AML-193 (cell line): Measurements from ENCODE around the gene SPNS2.

Experiments used
- DNase-seq, 2 experiments: peaks; one replicate each; lab custom pipeline; 2025; lab: John Stamatoyannopoulos, UW

SPNS2 gene

DNA sequence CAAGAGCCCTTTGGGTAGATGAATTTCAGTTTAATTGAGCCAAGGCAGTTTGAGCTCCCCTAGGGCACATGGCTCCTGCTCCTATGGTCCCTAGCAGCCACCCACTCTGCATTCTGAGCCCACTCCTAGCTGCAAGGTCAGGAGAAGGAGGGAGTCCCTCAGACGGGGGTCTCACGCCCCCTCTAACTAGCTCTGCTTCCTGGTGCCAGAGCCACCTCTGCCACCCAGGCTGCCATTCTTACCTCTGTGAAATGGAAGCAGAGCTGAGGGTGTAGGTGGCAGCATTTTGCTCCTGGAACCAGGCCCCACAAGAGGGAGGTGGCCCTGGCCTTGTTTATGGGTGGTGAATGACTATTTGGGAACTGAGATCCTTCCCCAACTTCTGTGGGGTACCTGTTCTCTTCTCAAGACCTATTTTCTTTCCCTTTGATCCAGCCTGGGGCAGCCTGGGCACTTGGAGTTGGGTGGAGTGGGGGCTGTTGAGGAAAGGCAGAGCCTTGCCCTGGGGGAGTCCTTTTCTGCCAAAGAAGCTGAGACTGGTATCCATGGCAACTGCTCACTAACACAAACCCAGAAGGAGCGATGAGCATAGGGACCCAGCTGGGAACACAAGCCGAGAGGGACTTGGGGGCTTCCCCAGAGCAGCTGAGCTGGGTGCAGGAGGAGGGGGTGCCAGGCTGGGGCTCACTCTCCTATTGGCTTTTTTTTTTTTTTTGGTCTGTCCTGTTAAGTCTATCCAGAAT is 4.8 kb downstream of the SPNS2 start:
- no peak for DNase-seq

DNA sequence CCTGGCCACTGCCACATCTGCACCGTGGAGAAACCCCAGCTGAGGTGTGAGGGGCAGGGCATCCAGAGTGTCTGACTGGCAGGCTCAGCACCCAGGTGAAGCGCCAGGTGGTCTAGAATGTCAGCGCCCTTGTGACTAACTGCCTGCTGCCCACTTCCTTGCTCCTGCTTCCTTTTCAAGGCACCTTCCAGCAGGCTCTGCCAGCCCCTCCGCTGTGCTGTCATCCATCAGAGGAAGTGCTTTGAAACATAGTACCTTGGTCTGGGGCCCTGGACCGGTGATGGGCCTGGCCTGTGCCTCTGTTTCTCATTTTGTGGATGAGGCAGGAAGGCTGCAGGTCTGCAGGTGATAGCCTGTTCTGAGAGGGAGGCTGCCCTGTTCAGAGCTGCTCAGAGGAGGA is 5.5 kb downstream of the SPNS2 start:
- DNase-seq, result no peak

DNA sequence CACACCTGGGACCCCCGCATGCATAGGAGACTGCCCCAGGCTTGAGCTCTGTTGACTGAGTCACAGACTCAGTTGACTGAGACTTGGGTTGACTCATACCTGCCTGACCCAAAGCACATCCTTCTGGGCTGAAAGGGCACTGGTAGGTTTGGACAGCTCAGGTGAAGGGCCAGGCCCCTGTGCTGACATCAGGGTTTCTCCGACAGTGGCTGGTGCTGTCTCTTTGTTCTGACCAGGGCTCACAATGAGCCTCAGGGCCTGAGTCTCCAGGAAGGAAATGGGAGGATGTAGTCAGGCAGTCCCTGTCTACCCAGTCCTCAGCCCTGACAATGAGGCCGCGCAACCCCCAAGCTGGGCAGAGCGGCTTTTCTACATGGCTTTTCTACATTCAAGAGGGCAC is 6.5 kb downstream of the SPNS2 start:
- DNase-seq, result no peak

DNA sequence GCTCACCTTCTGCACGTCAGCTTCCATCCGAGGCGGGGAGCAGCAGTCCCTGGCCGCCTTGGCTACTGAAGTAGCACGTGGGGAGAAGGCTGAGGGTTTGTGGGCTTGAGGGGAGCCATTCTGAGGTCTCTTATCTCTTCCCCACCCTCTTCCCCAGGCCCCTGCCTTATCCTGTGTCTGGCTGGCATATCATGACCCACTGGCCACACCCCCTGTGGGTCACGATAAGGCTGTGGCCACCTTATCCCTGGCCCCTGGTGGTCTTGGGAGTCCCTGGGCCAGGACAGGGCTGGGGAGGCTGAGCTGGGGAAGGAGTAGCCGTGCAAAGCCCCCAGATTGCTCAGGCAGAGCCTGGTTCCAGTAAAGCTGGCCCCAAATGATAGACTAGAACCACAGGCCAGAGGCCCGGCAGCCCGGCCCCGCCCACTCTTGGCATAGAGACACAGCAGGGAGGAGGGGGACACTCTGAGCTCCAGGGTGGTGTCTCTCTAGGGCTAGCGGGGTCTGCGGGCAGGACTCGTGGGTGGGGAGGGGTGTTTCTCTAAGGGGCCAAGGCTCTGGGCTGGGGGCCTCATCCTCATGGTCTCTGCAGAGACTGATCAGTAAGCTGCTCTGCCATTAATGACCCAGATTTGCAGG is 7.6 kb downstream of the SPNS2 start:
- no peak for DNase-seq

DNA sequence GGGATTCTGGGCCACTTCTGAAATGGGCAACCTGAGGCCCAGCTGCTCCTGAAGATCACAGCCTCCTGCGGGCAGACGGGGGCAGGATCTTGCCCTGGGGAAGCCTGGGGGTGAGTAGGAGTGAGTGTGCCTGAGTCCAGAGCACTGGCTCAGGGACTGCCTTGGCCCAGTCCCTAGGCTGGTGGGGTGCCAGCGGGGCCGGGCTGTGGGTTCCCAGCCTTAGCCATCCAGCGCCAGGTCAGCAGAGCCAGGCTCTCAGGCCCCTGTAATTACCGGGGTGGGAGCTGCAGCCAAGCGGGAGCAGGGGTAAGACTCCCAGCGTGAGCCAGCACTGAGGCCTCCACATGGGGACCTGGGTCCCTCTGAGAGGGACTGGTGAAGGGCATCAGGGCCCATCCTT is 8.2 kb downstream of the SPNS2 start:
- no peak for DNase-seq

DNA sequence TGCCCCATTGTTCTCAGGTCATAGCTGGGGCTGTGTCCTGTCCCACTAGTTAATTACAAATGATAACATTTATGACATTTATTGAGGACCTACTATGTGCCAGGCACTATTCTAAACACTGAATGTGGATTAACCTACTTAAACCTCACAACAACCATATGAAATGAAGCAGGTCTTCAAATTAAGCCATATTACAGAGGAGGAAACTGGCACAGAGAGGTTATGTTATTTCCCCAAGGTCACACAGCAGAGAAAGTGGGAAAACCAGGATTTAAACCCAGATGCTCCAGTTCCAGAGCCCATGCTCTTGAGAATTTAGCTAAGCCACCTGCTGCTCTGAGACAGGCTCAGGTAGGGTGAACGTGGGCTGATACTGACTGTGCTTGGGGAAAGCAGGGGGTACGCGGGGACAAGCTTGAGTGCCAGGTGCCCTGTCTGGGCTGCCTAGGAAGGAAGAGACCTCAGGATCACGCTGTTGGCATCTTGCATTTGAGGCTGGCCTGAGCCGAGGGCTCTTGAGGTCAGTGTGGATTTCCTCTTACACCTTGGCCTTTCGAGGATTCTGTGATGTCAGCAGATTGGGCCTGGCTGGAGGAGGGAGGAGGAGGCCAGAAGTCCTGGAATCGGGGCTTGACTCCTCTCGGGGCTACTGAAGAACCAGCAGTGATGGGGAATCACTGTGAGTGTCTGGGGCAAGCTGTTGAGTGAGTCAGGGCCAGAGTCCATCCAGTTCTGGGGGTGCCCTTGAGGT is 8.9 kb downstream of the SPNS2 start:
- no peak for DNase-seq

DNA sequence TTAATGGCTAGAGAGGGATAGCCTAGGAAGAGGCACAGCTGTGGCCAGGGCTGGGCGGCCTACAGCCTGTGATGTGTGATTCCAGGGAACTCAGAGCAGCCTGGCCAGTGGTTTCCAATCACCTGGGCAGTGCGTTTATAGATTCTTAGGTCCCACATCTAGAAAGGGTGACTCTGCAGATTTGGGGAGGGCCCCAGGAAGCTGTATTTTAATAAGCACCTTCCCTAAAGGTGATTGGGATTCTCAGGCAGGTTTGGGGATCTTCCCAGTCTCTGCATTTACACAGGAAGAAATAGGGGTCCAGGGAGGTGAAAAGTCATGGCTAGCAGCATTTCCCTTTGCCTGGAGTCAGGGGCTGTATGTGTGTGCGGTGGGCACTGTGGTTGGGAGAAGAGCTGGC is 9.5 kb downstream of the SPNS2 start:
- DNase-seq, result no peak

DNA sequence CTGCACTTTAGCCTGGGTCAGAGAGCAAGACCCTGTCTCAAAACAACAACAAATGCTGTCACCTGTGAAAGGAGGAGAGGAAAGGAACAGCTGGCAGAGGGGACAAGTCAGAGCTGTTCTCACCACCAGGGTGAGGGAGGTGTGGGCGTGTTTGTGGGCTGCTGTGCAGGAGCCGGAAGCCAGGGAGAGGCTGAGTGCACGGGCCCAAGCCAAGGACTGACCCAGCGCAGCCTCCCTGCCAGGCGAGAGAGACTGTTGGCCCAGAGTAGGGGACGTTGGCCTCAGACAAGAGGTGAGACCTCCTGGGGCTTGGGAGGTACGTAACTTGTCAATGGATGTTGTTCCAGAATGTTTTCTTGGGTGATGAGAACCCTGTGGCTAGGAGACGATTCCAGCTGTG is 10.7 kb downstream of the SPNS2 start:
- no peak for DNase-seq

DNA sequence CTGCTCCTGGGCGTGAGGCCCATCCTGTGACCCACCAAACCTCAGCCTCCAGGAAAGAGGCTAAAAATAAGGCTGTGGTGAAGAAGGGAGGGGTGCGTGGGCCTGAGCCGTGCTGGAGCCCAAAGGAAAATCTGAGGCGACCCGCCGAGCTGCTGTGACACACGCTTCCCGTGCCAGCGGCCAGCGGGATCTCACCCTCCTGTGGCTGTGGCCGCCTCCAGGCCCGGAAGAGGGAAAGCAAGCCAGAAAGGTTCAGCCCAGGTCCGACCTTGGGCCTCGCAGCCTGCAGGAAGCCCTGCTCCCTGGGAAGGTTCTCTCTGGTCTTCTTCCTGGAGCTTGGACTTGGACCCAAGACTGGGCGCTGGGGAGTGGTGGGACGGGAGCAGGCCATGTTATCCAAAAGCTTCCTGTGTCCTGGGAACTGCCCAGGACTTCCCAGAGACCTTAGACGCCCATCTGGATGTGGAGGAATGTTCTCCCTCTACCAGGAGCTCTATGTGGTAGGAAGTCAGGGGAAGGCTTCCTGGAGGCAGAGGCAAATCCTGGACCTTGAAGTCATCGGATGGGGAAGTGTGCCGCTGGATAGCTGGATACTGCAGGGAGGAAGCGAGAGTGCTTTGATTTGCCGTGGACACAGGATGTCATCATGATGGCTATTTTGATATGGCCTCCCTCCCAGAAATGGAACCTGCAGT is 11.4 kb downstream of the SPNS2 start:
- DNase-seq, result no peak

DNA sequence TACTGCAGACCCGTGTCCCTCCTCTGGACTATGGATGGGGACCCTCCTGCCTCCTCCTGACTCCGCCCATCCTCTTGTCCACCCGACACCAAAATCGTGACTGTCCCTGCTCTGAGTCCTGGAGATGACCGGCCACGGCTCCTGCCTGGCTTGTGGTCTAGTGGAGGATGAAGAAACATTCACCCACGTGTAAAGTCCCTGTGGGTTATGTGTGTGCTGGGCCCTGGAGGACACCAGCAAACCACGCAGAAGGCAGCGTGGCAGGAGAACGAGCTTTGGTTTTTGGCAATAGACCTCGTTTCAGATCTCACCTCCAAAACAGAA is 11.9 kb downstream of the SPNS2 start:
- DNase-seq, result no peak

DNA sequence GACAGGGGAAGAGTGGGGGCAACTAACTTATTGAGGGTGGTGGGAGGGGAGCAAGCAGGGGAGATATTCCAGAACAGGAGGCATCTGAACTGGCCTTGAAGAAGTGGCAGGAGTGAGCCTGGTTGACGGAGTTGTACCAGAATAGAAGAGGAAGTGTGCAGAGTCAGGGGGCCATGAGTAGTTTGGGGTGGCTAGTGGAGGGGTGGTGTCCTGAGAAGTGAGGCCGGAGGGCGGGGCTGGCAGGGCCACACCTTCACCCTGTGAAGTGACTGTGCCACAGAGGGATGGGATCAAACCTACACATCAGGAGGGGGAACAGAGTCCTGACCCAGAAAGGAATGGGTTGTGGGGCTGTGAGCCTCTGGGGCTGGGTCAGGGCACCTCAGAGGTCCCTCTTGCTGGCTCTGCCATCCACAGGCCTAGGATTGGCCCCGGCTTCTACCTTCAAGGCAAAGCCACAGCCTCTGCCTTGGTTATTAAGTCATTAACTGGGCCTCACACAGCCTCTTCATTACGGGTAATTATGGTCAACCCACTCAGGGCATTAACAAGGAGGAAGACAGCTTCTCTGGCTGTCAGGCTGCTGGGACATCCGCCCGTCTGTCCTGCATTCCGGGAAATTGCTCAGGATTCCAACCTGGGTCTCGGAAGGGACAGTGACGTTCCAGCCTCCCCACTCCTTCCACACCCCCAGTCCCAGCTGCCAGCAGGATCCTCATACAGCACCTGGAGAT is 12.7 kb downstream of the SPNS2 start:
- no peak for DNase-seq

DNA sequence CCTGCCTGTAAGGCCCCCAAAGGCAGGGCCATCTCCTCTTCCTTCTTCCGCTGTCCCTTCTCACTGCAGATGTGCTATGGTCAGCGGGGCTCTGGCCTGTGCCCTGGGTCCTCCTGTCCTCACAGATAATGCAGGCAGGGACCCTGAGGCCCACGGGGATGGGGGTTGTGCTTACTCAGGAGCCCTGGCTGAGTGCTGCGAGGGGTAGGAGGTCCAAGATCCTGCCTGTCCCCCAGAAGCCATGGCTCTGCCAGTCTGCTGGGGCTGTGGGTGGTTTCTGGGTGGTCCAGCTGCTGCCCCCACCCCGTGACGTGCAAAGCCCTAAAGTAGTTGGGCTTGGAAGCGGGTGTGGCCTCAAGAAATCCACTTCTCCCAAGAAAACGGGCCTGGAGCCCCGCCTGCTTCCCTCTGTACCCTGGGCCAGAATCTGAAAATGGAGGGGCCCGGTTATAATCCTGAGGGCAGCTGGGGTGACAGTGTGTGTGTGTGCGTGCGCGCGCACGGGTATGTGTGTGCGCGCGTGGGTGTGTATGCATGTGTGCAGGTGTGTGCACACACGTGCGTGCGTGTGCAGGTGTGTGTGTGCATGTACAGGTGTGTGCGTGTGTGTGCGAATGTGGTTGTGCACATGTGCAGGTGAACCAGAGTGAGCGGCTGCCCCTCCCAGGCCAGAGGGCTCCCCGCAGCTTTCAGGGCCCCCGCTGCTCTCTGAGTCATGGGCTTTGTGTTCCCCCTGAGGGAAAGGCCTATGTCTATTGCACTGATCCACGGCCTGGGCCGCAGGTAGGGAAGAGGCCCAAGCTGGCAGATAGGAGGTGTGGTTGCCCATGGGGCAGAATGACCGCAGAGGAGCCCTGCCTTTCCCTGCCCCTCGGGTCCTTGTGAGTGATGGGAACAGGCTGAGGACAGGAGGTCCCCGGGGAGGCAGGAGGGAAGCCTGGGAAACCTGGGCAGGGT is 13.8 kb downstream of the SPNS2 start:
- DNase-seq, result no peak

DNA sequence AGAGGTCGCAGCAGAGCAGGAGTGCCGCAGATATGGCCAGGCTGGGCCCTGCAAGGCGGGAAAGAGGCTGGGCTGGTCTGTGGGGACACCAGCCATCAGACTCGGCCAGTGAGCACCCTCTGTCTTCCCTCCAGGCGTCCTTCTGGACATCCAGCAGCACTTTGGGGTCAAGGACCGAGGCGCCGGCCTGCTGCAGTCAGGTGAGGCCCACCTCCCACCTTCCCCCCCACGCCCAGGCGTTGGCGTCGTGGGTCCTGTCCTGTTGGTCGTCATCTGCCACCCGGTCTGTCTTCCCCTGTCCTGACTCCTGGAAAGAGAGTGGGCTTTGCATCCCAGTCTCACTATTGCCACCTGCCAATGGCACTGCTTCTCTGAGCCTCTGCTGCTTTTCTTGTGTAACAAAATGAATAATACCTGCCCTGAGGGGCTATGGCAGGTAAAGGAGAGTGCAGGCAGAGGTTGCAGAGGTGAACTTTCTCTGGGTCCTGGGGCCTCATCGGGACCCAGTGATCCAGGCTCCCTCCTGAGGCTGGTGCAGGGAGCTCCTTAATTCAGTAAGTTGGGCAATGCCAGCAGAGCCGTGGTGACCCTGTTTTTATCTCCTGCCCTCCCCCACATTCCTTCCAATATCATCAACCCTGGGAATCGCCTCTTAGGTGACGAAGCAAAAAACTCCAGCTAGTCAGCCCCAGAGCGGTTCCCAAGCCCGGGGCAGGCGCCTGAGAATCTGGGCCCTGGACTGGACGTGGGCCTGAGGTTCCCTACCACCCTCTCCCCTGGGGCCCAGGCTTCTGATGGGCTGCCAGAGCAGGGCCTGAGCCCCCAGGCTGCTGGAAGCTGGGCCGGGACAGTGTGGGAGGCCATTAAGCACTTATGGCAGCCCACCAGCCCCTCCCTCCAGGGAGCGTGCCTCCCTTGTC is 14.7 kb downstream of the SPNS2 start:
- DNase-seq, result no peak

DNA sequence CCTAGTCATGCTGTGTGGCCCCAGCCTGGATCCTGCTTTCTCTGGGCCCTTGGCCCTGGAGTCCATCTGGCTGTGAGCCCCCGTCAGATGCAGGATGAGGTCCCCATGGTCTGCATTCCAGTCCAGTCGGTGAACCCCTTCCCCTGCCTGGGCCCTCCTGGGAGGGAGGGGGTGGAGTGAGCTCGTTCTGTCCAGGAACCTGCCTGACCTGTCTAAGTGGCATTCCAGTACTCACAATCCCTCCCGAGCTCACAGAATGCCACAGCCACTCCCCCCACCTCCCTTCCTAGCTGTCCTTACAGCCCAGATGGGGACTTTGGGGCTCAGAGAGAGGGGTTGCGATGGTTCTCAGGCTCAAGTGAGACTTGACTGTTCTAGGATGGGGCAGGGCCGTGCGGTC is 15.5 kb downstream of the SPNS2 start:
- no peak for DNase-seq

DNA sequence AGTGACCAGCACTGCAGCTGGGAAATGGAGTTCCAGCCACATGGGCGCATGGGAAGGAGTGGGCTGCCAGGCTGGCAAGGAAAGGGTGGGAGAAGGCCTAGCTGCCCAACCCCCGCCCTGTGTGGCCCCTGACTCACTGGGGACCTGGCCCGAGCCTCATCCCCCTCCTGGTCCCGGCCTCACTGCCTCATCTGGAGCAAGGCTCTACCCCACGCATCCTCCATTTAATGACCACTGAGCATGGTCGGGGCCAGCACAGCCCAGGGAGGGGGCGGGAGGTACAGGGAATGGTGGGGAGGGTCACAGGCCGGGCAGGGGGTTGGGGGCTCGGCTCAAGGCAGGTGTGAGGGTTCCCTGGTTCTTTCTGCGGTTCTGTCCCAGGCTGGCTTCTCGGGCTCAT is 16.1 kb downstream of the SPNS2 start:
- no peak for DNase-seq

DNA sequence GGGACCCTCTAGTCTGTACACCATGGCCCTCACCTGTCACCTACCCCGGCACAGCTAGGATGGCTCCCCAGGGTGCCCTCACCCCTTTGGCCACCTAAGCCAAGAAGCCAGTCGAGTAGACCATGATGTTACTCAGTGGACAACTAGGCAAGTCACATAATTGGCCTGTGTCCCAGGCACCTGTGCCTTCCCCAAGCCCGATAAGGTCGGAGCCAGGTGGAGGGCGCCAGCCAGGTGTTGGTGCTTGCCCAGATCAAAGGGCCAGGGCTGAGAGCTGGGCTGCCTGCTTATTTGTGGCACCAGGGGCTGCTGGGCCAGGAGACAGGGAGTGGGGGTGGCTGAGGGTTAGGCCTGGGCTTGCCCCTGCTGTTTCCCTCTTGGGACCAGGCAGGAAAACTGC is 16.8 kb downstream of the SPNS2 start:
- no peak for DNase-seq

DNA sequence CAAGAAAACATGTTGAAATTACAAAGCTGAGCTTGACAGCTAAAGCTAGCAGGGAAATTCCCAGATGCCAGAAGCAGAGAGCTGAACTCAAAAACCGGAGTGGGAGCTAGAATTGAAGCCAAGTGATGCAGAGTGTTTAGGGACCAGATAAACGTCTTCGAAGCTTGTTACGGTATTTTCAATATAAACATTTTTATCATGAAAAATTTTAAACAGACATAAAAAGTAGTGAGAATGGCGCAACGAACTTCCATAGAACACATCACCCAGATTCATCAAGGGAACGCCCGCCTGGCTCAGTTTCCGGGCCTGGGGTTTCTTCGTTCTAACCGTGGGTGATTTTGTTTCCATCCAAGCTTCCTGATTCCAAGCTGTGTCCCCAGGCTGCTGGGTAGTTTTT is 18.1 kb downstream of the SPNS2 start:
- DNase-seq, result no peak

DNA sequence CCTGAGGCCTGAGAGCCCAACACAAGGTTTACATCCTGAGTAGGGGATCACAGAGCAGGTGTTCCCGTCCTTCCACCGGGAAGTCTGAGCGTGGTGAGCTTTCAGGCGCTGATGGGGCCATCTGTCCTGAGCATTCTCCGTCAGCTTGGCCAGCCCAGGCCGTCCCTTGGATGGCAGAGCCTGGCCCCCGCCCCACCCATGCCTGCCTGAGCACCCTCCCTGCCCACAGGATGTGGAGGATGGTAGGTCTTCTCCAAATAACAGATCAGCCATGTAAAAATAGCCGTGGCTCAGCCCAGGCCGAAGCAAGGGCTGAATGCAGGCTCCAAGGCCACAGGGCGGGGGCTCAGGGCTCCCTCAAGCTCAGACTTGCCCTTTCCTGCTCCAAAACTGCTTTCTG is 20.2 kb downstream of the SPNS2 start:
- no peak for DNase-seq

DNA sequence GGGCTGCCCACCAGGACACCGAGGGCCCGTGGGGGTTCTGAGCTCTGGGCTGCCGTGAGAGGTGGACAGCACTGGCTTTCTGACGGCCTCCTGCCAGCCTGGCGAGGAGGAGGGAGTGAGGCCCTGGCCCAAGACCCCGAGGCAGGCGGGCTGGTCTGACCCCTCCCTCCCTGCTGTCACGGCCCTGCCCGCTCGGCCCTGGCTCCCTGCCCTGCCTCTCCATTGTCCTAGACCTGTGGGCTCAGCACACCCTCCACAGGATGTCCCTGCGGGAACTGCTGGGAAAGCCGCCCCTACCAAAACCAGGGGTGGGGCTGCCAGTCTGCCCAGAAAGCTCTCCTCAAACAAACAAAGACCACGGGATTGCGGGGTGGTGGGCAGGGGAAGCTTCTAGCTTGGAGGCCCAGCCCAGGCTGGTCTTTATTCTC is 20.7 kb downstream of the SPNS2 start:
- DNase-seq, result no peak
